ENCODE data around the gene PDE4A. TPM values are rescaled to one million over a fixed set of nuclear protein-coding genes. Genes with fewer than 3 reads are reported as not detected.

PDE4A gene
- total RNA-seq, 1 donor from 2014 or later: 20.0 TPM

- Histone ChIP-seq H3K36me3 (no peaks in the 10 kb centered on the region), H3K27me3 (ENCODE audit: low read depth) (peaks cover 63% of the 10 kb centered on the region), H3K9me3 (replicated peaks) (no peaks in the 10 kb centered on the region), H3K27ac (replicated peaks) (no peak overlapping the region), H3K4me1 (peaks cover 25% of the 10 kb centered on the region), H3K4me3 (no peak overlapping the region)
- peak; percentile 71 for TF ChIP-seq CTCF (IDR thresholded peaks at IDR 0.05; ENCODE audit: borderline replicate concordance)
- intact Hi-C loops (cut with micrococcal nuclease): no loop called here
- no peak for DNase-seq
Observed at GRCh38 chr19:10510301-10510802, 90.0 kb downstream of the PDE4A start.

- peaks cover 92% of the 10 kb centered on the region for H3K27me3 ChIP-seq (ENCODE audit: low read depth)
- peaks cover 35% of the 10 kb centered on the region for H3K4me1 ChIP-seq
Observed at GRCh38 chr19:10513223-10513622, 92.9 kb downstream of the PDE4A start.

DNA sequence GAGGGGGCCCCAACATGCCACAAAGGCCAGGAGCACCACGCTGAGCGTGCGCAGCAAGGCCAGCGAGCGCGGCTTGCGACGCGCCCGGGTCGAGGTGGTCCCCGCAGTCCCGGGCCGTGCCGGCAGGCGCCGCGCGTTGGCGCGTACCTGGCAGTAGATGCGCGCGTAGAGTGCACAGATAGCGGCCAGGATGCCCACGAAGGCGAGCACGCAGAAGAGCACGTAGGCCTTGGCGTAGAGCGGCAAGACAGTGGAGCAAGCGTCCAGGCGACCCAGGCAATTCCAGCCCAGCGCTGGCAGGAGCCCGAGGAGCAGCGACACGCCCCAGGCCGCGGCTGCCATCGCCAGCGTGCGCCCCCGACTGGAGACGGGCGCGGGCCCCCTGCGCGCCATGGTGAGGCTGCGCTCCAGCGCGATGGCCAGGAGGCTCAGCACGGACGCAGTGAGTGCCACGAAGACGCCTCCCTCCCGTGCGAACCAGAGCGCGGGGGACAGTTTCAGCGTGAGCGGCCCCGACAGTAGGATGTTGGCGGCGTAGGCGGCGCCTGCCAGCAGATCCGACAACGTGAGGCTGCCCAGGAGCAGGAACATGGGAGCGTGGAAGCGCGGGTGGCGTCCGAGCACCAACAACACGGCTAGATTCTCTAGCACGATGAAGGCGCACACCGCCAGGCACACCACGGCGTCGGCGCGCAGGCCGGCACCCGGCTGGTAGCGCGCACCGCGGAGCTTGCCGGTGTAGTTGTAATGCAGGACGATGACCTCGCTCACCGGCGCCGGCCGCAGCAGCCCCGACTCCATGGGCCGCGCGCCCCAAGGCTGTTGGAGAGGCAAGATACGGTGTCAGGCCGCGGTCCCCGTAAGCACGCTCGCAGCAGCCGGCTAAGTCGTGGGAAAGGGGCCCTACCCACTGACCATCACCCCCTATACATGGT is 94.1 kb downstream of the PDE4A start:
- H3K27me3 ChIP-seq (ENCODE audit: low read depth): peaks cover 100% of the 10 kb centered on the region
- H3K36me3 ChIP-seq: no peaks in the 10 kb centered on the region
- TF ChIP-seq CTCF (IDR thresholded peaks at IDR 0.05; ENCODE audit: borderline replicate concordance): no peak
- no peak overlapping the region for H3K27ac ChIP-seq (replicated peaks)
- H3K4me1 ChIP-seq: peaks cover 44% of the 10 kb centered on the region
- DNase-seq: no peak
- peak overlapping the region; percentile 6 for H3K4me3 ChIP-seq
- intact Hi-C loops (cut with micrococcal nuclease): no loop called here
- no peaks in the 10 kb centered on the region for H3K9me3 ChIP-seq (replicated peaks)

More at GRCh38 chr19:10513223-10513622, 92.9 kb downstream of the PDE4A start:
- intact Hi-C loops (cut with micrococcal nuclease): no loop called here
- no peak for DNase-seq
- H3K27ac ChIP-seq (replicated peaks): no peak overlapping the region
- H3K4me3 ChIP-seq: no peak overlapping the region
- H3K9me3 ChIP-seq (replicated peaks): no peaks in the 10 kb centered on the region
- no peaks in the 10 kb centered on the region for H3K36me3 ChIP-seq
- TF ChIP-seq CTCF (IDR thresholded peaks at IDR 0.05; ENCODE audit: borderline replicate concordance): no peak

DNA sequence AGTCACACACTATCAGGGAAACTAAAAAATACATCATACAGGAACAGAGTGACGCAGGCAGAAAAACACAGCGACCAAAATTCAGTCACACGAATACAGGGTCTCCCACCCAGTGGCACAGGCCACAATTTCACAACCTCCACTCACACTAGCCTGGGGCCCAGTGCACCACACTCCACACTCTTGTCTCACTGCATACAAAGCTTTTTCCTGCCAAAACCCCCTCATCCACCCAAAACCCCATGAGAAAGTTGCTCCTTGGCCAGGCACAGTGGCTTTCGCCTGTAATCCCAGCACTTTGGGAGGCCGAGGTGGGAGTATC is 95.7 kb downstream of the PDE4A start:
- H3K27me3 ChIP-seq (ENCODE audit: low read depth): peaks cover 99% of the 10 kb centered on the region
- no peaks in the 10 kb centered on the region for H3K9me3 ChIP-seq (replicated peaks)
- no peak for TF ChIP-seq CTCF (IDR thresholded peaks at IDR 0.05; ENCODE audit: borderline replicate concordance)
- no peak overlapping the region for H3K4me3 ChIP-seq
- peaks cover 36% of the 10 kb centered on the region for H3K4me1 ChIP-seq
- no peak for DNase-seq
- no peaks in the 10 kb centered on the region for H3K36me3 ChIP-seq
- no peak overlapping the region for H3K27ac ChIP-seq (replicated peaks)
- intact Hi-C loops (cut with micrococcal nuclease): no loop called here

GRCh38 chr19:10516671-10517286 is 96.4 kb downstream of the PDE4A start:
- intact Hi-C loops (cut with micrococcal nuclease): no loop called here
- no peaks in the 10 kb centered on the region for H3K36me3 ChIP-seq
- no peaks in the 10 kb centered on the region for H3K9me3 ChIP-seq (replicated peaks)
- DNase-seq: no peak
- H3K4me1 ChIP-seq: peaks cover 36% of the 10 kb centered on the region
- no peak overlapping the region for H3K27ac ChIP-seq (replicated peaks)
- H3K4me3 ChIP-seq: peak overlapping the region; percentile 62
- no peak for TF ChIP-seq CTCF (IDR thresholded peaks at IDR 0.05; ENCODE audit: borderline replicate concordance)
- peaks cover 99% of the 10 kb centered on the region for H3K27me3 ChIP-seq (ENCODE audit: low read depth)
